Measurements from ENCODE around the gene RMC1. TPM values are rescaled to one million over a fixed set of nuclear protein-coding genes. Genes with fewer than 3 reads are reported as not detected.
"Not testable (repeated sequence)": the region's sequence is repeated elsewhere in the genome, so short reads cannot be mapped to it uniquely, and the experiment has no call there.

The RMC1 gene
- total and polyA plus RNA-seq, 5 donors from 2014 or later, result 36.8 to 62.1 (median 46.7) TPM

DNA sequence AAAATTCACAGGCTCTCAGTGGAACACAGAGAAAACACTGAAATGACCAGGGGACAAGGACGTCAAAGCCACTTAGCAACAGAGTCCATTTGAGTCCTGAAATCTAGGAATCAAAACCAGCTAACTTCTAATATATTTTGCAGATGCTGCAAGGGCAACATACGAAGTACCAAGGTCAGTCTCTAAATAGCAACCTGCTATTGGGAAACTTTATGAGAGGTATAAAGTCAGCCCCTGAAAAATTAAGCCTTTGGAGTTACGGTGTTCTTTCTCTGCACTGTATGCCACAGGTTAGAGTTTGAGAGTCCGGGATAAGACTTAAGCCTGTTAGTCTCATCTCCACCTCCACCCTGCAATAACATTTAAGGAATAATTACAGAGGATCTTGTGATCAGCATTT is 69.7 kb downstream of the RMC1 start:
- H3K4me3 ChIP-seq (ENCODE audit: low read depth, low read length), result peak overlapping the region; percentile 83
- Mint-ChIP-seq H3K4me3 (peak overlapping the region in 3 of 4 donors; percentile 61 to 75 (median 61)), H3K27ac (peak overlapping the region; percentile 63 to 99 (median 65)), H3K9me3 (no peaks in the 10 kb centered on the region), H3K27me3 (no peaks in the 10 kb centered on the region), H3K36me3 (peaks cover 44% of the 10 kb centered on the region), H3K4me1 (peaks cover 10 to 55% (median 46%) of the 10 kb centered on the region in 4 donors)
- H3K27ac ChIP-seq (ENCODE audit: insufficient read depth, low read length, poor library complexity, severe bottlenecking), result peak overlapping the region; percentile 82
- DNase-seq (no peak), ATAC-seq (ENCODE audit: low read depth in 2 of 2) (no peak)
- no peaks in the 10 kb centered on the region for H3K27me3 ChIP-seq (ENCODE audit: control insufficient read depth, insufficient read depth, low read length)
- H3K36me3 ChIP-seq (ENCODE audit: control insufficient read depth, insufficient read depth, low read length), result peaks cover 35% of the 10 kb centered on the region
- H3K9me3 ChIP-seq (ENCODE audit: control insufficient read depth in 2 of 2, low read length in 2 of 2), result no peaks in the 10 kb centered on the region
- peaks cover 45% of the 10 kb centered on the region for H3K4me1 ChIP-seq (ENCODE audit: control insufficient read depth, insufficient read depth, low read length, poor library complexity, severe bottlenecking)

GRCh38 chr18:23573626-23574431 is 70.5 kb downstream of the RMC1 start:
- H3K27me3 Mint-ChIP-seq, result no peaks in the 10 kb centered on the region
- H3K4me3 Mint-ChIP-seq, result peak overlapping the region; percentile 61 to 75 (median 66)
- Histone ChIP-seq H3K27ac (ENCODE audit: insufficient read depth, low read length, poor library complexity, severe bottlenecking) (peak overlapping the region; percentile 82), H3K36me3 (ENCODE audit: control insufficient read depth, insufficient read depth, low read length) (peaks cover 30% of the 10 kb centered on the region), H3K9me3 (ENCODE audit: control insufficient read depth in 2 of 2, low read length in 2 of 2) (no peaks in the 10 kb centered on the region), H3K27me3 (ENCODE audit: control insufficient read depth, insufficient read depth, low read length) (no peaks in the 10 kb centered on the region), H3K4me3 (ENCODE audit: low read depth, low read length) (peak overlapping the region; percentile 83), H3K4me1 (ENCODE audit: control insufficient read depth, insufficient read depth, low read length, poor library complexity, severe bottlenecking) (peaks cover 52% of the 10 kb centered on the region)
- peaks cover 43% of the 10 kb centered on the region for H3K36me3 Mint-ChIP-seq
- peak overlapping the region; percentile 63 to 99 (median 65) for H3K27ac Mint-ChIP-seq
- H3K4me1 Mint-ChIP-seq, result peaks cover 10 to 62% (median 50%) of the 10 kb centered on the region in 4 donors
- H3K9me3 Mint-ChIP-seq, result peaks cover 0 to 1% (median 0%) of the 10 kb centered on the region in 7 donors
- ATAC-seq (ENCODE audit: low read depth in 2 of 2) (peak; percentile 76 to 79), DNase-seq (peak; percentile 31 to 75 (median 58))

GRCh38 chr18:23574611-23575308 is 71.4 kb downstream of the RMC1 start:
- Mint-ChIP-seq H3K4me1 (peaks cover 10 to 67% (median 56%) of the 10 kb centered on the region in 4 donors), H3K36me3 (peaks cover 36% of the 10 kb centered on the region), H3K9me3 (peaks cover 0 to 1% (median 0%) of the 10 kb centered on the region in 7 donors), H3K27ac (peak overlapping the region; percentile 63 to 99 (median 65)), H3K27me3 (no peaks in the 10 kb centered on the region), H3K4me3 (peak overlapping the region; percentile 61 to 75 (median 66))
- H3K27ac ChIP-seq (ENCODE audit: insufficient read depth, low read length, poor library complexity, severe bottlenecking), result peak overlapping the region; percentile 82
- no peaks in the 10 kb centered on the region for H3K9me3 ChIP-seq (ENCODE audit: control insufficient read depth in 2 of 2, low read length in 2 of 2)
- no peaks in the 10 kb centered on the region for H3K27me3 ChIP-seq (ENCODE audit: control insufficient read depth, insufficient read depth, low read length)
- peak in 1 of 3 donors; percentile 23 for DNase-seq
- H3K4me3 ChIP-seq (ENCODE audit: low read depth, low read length), result peak overlapping the region; percentile 83
- peaks cover 25% of the 10 kb centered on the region for H3K36me3 ChIP-seq (ENCODE audit: control insufficient read depth, insufficient read depth, low read length)
- H3K4me1 ChIP-seq (ENCODE audit: control insufficient read depth, insufficient read depth, low read length, poor library complexity, severe bottlenecking), result peaks cover 55% of the 10 kb centered on the region
- ATAC-seq (ENCODE audit: low read depth in 2 of 2), result no peak

DNA sequence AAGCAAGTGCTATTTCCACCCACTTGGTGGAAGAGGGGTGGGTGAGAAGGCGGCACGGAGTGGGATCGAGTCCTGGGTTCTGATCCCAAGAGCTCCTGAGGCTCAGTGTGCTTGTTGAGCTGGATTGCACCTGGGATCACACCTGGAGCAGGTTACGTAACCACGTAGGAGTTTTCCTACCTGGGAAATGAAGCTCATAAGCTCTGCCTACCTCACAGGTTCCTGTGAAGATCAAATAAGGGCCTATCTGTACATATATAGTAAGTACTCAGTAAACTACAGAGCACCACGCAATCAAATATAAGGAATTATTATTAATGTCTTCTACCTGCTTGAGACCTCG is 72.0 kb downstream of the RMC1 start:
- Histone ChIP-seq H3K9me3 (ENCODE audit: control insufficient read depth in 2 of 2, low read length in 2 of 2) (no peaks in the 10 kb centered on the region), H3K4me3 (ENCODE audit: low read depth, low read length) (peak overlapping the region; percentile 10), H3K36me3 (ENCODE audit: control insufficient read depth, insufficient read depth, low read length) (peaks cover 22% of the 10 kb centered on the region), H3K27me3 (ENCODE audit: control insufficient read depth, insufficient read depth, low read length) (no peaks in the 10 kb centered on the region), H3K27ac (ENCODE audit: insufficient read depth, low read length, poor library complexity, severe bottlenecking) (peak overlapping the region; percentile 82), H3K4me1 (ENCODE audit: control insufficient read depth, insufficient read depth, low read length, poor library complexity, severe bottlenecking) (peaks cover 56% of the 10 kb centered on the region)
- peaks cover 34% of the 10 kb centered on the region for H3K36me3 Mint-ChIP-seq
- DNase-seq (no peak), ATAC-seq (ENCODE audit: low read depth in 2 of 2) (no peak)
- peak overlapping the region; percentile 26 to 75 (median 66) for H3K4me3 Mint-ChIP-seq
- peaks cover 10 to 72% (median 59%) of the 10 kb centered on the region in 4 donors for H3K4me1 Mint-ChIP-seq
- H3K27me3 Mint-ChIP-seq, result no peaks in the 10 kb centered on the region
- H3K27ac Mint-ChIP-seq, result peak overlapping the region; percentile 63 to 99 (median 65)
- H3K9me3 Mint-ChIP-seq, result peaks cover 0 to 1% (median 0%) of the 10 kb centered on the region in 7 donors

DNA sequence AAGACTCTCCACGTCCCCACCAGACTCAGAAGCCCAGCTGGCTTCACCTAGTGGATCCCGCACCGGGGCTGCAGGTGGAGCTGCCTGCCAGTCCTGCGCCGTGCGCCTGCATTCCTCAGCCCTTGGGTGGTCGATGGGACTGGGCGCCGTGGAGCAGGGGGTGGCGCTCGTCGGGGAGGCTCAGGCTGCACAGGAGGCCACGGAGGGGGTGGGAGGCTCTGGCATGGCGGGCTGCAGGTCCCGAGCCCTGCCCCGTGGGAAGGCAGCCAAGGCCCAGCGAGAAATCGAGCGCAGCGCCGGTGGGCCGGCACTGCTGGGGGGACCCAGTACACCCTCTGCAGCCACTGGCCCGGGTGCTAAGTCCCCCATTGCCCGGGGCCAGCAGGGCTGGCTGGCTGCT is 74.2 kb downstream of the RMC1 start:
- not testable (repeated sequence) for H3K4me3 Mint-ChIP-seq; H3K27me3 ChIP-seq (ENCODE audit: control insufficient read depth, insufficient read depth, low read length); H3K27ac ChIP-seq (ENCODE audit: insufficient read depth, low read length, poor library complexity, severe bottlenecking); ATAC-seq (ENCODE audit: low read depth in 2 of 2); H3K9me3 ChIP-seq (ENCODE audit: control insufficient read depth in 2 of 2, low read length in 2 of 2); H3K9me3 Mint-ChIP-seq; H3K27me3 Mint-ChIP-seq; H3K4me3 ChIP-seq (ENCODE audit: low read depth, low read length); H3K27ac Mint-ChIP-seq; DNase-seq
- H3K4me1 Mint-ChIP-seq, result peaks cover 16 to 78% (median 66%) of the 10 kb centered on the region in 4 donors
- Histone ChIP-seq H3K36me3 (ENCODE audit: control insufficient read depth, insufficient read depth, low read length) (peaks cover 15% of the 10 kb centered on the region), H3K4me1 (ENCODE audit: control insufficient read depth, insufficient read depth, low read length, poor library complexity, severe bottlenecking) (peaks cover 63% of the 10 kb centered on the region)
- peaks cover 31% of the 10 kb centered on the region for H3K36me3 Mint-ChIP-seq

GRCh38 chr18:23578067-23578701 is 74.9 kb downstream of the RMC1 start:
- ATAC-seq (ENCODE audit: low read depth in 2 of 2) (no peak), DNase-seq (no peak)
- H3K9me3 ChIP-seq (ENCODE audit: control insufficient read depth in 2 of 2, low read length in 2 of 2), result no peaks in the 10 kb centered on the region
- H3K4me1 Mint-ChIP-seq, result peaks cover 19 to 77% (median 63%) of the 10 kb centered on the region in 4 donors
- peaks cover 31% of the 10 kb centered on the region for H3K36me3 Mint-ChIP-seq
- peaks cover 0 to 1% (median 0%) of the 10 kb centered on the region in 7 donors for H3K9me3 Mint-ChIP-seq
- H3K4me3 Mint-ChIP-seq, result peak overlapping the region in 1 of 4 donors; percentile 32
- no peak overlapping the region for H3K4me3 ChIP-seq (ENCODE audit: low read depth, low read length)
- peaks cover 57% of the 10 kb centered on the region for H3K4me1 ChIP-seq (ENCODE audit: control insufficient read depth, insufficient read depth, low read length, poor library complexity, severe bottlenecking)
- peak overlapping the region; percentile 77 to 79 (median 79) for H3K27ac Mint-ChIP-seq
- no peaks in the 10 kb centered on the region for H3K27me3 Mint-ChIP-seq
- no peak overlapping the region for H3K27ac ChIP-seq (ENCODE audit: insufficient read depth, low read length, poor library complexity, severe bottlenecking)
- peaks cover 13% of the 10 kb centered on the region for H3K36me3 ChIP-seq (ENCODE audit: control insufficient read depth, insufficient read depth, low read length)
- no peaks in the 10 kb centered on the region for H3K27me3 ChIP-seq (ENCODE audit: control insufficient read depth, insufficient read depth, low read length)

- H3K4me3 Mint-ChIP-seq, result peak overlapping the region in 2 of 4 donors; percentile 17 to 32
- peaks cover 19 to 77% (median 62%) of the 10 kb centered on the region in 4 donors for H3K4me1 Mint-ChIP-seq
- Histone ChIP-seq H3K36me3 (ENCODE audit: control insufficient read depth, insufficient read depth, low read length) (peaks cover 16% of the 10 kb centered on the region), H3K9me3 (ENCODE audit: control insufficient read depth in 2 of 2, low read length in 2 of 2) (no peaks in the 10 kb centered on the region), H3K27me3 (ENCODE audit: control insufficient read depth, insufficient read depth, low read length) (no peaks in the 10 kb centered on the region), H3K27ac (ENCODE audit: insufficient read depth, low read length, poor library complexity, severe bottlenecking) (no peak overlapping the region), H3K4me3 (ENCODE audit: low read depth, low read length) (no peak overlapping the region), H3K4me1 (ENCODE audit: control insufficient read depth, insufficient read depth, low read length, poor library complexity, severe bottlenecking) (peaks cover 53% of the 10 kb centered on the region)
- ATAC-seq (ENCODE audit: low read depth in 2 of 2) (no peak), DNase-seq (no peak)
- H3K9me3 Mint-ChIP-seq, result peaks cover 0 to 1% (median 0%) of the 10 kb centered on the region in 7 donors
- H3K36me3 Mint-ChIP-seq, result peaks cover 31% of the 10 kb centered on the region
- H3K27me3 Mint-ChIP-seq, result no peaks in the 10 kb centered on the region
- H3K27ac Mint-ChIP-seq, result peak overlapping the region; percentile 77 to 79 (median 79)
Measured at GRCh38 chr18:23578891-23579653, 75.8 kb downstream of the RMC1 start.
